GM19240 (cell line): ENCODE data around the gene USP50.
"Not testable (repeated sequence)": the region's sequence is repeated elsewhere in the genome, so short reads cannot be mapped to it uniquely, and the experiment has no call there.

Experiments used
- DNase-seq: peaks from one replicate; pipeline ENCODE4 v3.0.0; 2011; ENCODE audit warnings: low spot score; ENCODE audit not compliant: insufficient read length

The USP50 gene

DNA sequence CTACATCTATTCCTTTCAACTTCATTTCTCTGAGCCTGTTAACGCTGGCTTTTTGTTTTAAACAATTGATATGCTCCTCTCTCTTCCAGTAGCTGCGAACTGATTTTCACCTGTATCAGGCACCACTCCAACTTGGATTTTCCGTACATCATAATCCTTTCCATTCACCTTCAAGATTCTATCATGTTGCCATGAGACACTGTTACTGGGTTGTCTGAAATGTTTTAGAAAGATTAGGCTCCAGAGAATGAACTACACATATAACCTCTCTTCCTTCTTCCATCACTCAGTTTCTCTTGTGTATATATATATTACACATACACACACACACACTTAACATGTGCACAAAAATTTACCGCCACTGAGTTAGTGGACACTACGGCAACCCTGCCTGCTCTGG is at the start of gene USP50:
Gene USP50 (minus strand): TSS at position 101 of the 400 bp plus-strand sequence. CDS start 141 bp downstream, outside the sequence.
- no peak for DNase-seq

DNA sequence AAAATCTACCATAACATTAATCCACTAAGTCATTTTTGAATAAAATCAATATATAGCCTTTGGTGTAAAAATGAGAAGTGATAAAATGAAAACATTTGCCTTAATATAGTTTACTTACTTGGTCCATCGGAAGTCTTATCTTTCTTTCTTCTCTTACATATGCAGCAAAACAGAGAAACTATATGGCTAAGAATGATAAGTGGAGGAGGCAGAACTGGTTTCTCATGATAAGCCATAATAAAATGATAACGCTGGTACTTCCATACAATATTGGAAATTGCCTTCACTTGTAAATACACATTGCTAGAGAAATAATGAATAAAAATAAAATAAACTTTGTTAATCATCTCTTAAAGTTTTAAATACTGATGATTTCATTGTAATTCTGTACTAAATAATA is 47.8 kb upstream of the USP50 start:
- DNase-seq: no peak

DNA sequence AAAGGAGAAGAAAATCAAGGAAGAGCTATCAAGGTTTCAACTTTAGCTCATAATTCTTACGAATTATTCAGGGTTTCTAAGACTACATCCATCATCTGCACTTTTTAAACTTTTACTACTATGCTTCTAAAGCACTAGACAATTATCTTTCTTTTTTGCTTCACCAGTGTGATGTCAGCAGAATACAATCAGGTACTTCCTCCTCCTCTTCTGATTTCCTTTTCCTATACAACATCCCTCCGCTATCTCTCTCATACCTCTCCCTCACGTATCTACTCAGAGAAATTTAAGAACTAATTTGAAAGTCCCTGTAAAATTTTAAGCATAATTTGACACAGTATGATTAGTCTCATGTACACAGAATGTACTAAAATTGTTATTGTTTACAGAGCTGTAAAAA is 47.3 kb upstream of the USP50 start:
- DNase-seq: no peak

DNA sequence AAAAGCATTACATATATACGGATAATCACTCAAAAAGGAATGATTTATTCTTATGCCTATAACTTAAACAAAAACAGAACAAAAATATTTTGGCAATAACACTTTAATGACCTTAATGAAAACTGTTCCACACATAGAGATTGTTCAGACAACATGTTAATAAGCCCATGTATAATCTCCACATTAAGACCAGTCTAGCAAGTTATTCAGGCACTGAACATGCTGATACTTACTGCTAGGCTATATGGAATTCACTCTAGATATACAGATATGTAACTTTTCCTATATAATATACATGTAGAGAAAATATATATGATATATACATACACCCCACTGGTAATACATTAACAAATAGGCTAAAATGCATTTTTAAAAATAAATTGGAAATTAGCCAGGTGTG is 43.8 kb upstream of the USP50 start:
- DNase-seq: no peak

DNA sequence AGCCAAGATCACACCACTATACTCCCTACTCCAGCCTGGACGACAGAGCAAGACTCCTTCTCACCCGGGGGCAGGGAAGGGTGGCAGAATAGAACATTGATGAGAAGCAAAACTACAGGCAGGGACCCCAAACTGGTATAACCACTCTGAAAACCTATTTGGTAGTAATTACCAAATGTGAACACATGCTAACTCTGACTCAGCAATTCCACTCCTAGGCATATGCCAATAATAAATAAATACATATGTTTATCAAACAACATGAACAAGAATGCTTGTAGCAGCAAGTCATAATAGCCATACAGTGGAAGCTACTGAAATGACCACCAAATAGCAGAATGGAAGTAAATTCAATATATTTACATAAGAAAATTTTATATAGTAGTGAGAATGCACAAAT is 31.0 kb upstream of the USP50 start:
- DNase-seq: no peak

DNA sequence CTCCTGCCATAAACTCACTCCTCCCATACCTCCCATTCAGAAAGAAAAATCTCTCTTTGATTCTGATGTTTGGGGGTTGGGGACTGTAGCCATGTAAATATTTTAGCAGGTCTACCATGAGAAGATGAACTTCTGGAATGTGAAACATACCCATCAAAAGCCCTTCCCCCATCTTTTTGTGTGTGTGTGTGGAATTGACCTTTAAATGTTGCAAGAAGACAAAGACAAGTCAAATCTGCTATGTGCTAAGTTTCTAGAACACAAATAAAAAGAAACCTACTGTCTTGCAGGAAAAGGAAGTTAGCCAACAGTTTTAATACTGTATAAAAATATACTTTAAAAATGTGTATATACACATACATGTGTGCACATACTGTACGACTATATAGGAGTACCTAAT is 29.7 kb upstream of the USP50 start:
- DNase-seq: no peak

DNA sequence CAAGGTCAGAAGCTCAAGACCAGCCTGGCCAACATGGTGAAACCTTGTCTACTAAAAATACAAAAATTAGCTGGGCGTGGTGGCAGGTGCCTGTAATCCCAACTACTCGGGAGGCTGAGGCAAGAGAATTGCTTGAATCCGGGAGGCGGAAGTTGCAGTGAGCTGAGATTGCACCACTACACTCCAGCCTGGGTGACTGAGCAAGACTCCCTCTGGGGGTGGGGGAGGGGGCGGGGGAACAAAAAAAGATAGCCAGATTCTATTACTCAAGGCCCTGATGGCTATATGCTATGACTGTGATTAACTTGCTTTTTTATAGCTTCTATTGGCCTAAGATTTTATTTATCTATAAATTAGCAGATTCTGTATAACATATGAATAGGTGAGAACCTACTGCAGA is 27.4 kb upstream of the USP50 start:
- DNase-seq: not testable (repeated sequence)

DNA sequence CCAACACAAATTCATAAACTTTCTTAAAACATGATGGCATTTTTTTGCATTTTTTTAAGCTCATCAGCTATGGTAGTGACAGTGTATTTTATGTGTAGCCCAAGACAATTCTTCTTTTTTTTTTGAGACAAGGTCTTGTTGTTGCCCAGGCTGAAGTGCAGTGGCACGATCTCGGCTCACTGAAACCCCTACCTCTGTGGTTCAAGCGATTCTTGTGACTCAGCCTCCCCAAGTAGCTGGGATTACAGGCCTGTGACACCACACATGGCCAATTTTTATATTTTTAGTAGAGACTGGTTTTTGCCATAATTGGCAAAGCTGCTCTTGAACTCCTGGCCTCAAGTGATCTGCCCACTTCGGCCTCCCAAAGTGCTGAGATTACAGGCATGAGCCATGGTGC is 17.3 kb upstream of the USP50 start:
- DNase-seq: no peak

DNA sequence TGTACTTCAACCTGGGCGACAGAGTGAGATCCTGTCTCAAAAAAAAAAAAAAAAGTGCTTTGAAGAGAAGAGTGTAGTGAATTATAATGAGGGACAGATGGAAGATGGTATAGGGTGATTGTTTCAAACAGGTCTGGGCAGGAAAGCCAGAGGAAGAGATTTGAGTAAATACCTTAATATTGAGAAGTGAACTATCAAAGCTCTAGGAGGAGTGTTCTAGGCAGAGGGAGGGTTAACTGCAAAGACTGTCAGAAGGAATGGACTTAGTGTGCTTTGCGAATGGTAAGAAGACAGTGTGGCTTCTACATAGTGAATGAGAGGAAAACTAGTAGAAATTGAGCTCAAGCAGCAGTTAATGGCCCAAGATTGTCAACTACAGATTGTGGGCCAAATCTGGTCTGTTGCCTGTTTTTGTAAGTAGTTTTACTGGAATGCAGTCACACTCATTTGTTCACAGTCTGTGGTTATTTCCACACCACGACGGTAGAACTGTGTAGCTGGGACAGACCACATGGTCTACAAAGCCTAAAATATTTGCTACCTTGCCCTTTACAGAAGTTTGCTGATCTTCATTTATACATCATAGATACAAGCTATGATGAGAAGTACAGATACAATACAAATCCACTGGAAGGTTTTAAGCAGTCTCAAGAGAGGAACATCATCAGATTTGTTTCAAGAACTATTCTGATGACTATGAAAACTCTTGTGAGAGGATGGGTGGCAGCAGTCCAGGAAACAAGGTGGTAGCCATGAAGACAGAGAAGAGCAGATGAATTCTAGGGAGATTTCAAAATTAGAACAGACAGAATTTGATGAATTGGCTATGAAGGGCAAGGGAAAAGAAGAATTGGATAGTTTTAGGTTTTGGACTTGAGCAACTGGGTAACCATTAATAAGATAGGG is 16.5 kb upstream of the USP50 start:
- no peak for DNase-seq

DNA sequence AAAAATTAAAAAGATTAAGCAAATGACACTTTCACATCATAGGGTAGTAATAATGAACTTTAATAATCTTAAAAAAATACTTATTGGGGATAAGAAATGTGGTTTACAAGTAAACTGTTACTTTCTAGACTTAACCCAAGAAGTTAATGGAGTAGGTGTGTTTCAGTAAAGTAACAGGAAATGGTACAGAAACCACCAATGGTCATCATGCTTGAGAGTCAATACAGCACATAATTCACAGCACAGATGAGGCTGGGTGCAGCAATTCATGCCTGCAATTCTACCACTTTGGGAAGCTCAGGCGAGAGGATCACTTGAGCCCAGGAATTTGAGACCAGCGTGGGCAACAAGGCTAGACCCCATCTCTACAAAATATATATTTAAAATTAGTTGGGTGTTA is 11.5 kb upstream of the USP50 start:
- no peak for DNase-seq

DNA sequence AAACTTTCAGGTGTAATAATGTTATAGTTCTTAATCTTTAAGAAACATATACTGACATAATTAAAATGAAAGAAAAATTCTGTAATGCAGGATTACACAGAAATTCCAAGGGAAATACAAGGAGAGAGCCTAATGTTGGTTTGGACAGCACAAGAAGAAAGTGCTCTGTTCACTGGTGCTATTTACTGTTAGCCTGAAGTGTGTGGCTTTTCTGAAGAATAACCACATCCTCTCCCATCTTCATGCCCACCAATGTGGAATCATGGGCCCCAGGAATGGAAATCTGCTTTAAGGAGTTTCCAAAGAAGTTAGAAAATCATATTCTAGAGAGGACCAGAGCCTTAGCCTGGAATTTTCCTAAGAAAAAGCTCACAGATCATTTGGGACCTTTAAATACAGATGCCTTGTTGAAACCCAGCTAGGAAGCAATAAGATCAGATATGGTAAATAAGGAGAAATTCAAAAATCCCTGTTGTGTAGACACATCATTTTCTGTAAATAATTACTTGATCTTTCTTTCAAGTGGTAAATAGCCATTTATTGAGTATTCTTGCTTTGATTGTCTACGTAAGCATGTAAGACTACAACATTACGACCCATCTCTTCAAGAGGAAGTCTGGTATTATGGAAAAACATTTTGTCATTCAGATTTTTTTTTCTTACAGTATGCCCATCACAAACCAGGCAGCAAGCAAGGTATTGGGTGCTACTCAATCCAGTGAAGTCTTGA is 10.3 kb upstream of the USP50 start:
- no peak for DNase-seq

DNA sequence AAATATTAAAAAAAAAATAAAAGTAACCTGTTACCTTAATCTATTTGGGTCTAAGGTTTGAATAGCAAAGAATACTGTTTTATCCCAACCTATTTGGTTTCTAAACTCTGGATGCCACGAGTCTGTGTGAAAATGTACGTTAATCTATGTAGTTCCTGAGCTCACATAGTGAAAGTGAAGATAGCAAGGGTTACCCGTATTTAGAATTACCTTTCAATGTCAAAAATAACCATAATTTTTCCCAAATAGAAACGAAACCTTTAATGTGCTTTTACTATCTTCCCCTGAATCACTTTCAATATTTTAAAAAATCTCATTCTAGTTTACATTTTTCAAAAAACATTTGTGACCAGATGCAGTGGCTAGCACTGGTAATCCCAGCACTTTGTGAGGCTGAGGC is 5.8 kb upstream of the USP50 start:
- no peak for DNase-seq

DNA sequence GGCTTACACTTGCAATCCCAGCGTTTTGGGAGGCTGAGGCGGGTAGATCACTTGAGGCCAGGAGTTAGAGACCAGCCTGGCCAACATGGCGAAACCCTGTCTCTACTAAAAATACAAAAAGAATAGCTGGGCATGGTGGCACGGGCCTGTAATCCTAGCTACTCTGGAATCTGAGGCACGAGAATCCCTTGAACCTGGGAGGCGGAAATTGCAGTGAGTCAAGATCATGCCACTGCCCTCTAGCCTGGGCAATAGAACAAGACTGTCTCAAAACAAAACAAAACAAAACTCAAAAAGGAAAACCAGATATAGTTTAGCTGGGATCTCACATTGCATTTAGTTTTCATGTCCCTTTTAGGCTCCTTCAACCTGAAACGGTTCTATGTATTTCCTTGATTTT is 2.9 kb upstream of the USP50 start:
- no peak for DNase-seq

DNA sequence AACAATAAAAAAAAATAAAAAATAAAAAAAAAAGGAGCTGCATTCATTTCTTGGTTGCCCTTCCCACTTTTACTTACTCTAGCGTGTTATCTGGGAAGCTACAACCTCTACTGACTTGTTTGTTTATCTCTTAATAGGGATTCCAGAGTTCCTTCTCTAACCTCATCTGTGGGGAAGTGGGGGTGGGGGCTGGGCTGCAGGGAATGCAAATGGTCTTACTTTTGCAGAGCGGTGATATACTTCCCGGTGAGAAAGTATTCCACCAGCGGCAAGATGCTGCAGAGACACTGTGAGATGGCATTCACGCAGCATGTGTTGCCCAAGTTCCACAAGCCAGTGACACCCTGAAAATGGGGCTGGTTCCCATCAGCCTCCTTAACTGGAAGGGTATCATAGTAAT is 2.1 kb downstream of the USP50 start:
- DNase-seq: no peak

DNA sequence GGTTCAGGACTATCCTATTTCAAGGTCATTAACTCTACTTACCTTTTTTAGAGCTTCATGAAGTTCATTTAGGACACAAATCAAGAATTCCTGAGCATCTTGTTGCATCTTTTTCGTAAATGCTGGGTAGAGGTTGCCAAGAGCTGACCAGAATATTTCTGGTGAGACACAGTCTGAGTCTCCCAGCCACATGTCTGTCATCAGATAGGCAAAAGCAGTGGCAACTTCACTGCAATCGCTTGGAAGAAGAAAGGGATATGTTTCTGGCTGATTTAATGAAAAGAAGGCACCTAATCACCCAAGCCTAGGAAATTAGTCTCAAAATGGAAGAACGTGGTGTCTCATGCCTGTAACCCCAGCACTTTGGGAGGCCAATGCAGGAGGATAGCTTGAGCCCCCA is 2.9 kb downstream of the USP50 start:
- no peak for DNase-seq

DNA sequence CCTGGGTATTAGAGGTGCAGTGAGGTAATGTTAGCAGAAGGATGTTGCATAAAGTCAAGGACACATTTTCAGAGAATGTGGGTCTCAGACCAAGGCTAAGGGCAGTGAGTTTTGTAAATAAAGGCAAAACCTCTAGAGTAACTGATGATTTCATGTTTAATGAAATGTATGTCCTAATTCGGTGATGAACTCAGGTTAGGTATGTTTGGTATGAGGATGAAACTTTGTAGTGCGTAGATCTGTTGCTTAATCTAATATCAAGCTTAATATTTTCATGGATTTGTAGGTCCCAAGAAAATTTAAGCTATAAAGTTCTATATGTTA is 3.6 kb downstream of the USP50 start:
- no peak for DNase-seq

DNA sequence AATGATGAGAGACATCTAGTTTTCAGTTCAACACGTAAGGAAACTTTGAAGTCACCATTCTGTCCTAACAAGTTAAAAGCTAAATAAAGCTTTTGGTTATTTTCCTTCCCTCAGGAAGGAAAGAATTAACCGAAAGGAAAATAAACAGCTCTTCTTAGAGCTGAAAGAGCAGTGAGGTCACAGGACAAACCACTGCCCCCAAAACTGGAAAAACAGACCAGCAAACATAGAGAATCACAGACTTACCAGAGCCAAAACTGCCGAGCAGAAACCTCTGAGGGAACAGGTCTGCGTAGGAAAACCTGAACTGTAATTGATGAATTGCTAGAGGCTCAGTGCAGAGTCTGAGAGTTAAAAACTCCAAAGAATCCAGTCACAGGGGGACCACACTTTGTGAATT is 14.7 kb downstream of the USP50 start:
- no peak for DNase-seq

DNA sequence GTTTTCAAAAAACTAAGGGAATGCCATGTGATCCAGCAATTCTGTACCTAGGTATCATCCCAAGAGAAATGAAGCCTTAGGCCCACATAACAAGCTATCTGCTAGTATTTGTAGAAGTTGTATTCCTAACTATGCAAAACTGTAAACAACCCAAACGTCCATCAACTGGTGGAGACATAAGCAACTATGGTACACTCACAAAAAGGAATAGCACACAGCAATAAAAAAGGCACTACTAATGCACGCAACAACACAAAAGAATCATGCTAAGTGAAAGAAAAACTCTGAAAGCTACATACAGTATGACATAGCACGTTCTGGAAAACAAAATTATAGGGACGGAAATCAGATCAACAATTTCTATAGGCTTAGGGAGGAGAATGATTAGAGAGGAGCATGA is 15.3 kb downstream of the USP50 start:
- no peak for DNase-seq

DNA sequence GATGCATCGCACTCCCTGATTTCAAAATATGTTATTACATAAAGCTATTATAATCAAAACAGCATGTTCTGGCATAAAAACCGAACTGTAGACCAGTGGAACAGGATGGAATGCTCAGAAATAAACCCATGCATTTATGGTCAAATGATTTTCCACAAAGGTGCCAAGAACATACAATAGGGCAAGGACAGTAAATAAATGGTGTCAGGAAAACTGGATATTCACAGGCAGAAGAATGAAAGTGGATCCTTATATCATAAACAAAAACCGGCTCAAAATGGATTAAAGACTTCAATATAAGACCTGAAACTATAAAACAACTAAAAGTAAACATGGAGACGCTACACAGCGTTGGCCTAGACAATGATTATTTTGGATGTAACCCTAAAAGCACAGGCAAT is 22.6 kb downstream of the USP50 start:
- DNase-seq: no peak

DNA sequence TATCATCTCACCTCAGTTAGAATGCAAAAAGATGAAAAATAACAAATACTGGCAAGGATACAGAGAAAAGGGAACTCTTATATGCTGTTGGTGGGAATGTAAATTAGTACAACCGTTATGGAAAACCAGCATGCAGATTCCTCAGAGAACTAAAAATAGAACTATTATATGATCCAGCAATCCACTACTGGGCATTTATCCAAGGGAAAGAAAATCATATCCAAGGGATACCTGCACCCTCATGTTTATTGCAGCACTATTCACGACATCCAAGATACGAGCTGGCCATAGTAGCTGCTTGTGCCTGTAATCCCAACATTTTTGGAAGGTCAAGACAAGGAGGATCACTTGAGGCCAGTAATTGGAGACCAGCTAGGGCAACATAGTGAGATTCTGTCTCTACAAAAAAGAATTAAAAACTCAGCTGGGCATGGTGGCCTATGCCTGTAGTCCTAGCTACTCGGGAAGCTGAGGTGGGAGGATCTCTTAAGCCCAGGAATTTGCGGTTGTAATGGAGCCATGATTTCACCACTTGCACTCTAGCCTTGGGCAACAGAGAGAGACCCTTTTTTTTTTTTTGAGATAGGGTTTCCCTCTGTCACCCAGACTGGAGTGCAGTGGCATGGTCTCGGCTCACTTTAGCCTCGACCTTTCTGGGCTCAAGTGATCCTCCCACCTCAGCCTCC is 26.6 kb downstream of the USP50 start:
- DNase-seq: no peak

DNA sequence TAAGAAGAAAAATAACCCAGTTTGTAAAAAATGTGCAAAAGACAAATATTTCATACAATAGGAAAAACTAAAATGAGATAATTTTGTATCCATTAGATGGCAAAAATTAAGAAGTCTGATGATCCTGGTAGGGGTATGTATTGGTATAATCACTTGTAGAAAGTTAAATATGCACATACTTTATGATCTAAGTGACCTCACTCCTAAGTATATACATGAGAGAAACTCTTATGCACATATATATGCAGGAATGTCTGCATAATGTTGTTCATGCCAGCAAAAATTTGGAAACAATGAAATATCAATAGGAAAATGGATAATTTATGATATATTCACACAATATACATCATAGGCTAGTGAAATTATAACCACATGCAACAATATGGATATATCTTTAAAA is 33.5 kb downstream of the USP50 start:
- no peak for DNase-seq

DNA sequence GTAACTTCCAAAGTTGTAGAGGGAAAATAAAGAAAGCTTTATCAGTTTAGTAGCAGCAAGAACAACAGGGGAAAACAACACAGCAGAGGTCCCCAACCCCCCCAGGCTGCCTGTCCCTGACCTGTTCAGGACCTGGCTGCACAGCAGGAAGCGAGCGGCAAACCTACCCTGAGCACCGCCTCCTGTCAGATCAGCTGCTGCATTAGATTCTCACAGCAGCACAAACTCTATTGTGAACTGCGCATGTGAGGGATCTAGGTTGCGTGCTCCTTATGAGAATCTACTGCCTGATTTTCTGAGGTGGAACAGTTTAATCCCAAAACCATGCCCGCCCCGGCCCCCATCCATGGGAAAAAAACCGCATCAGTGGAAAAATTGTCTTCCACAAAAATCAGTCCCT is 40.3 kb downstream of the USP50 start:
- no peak for DNase-seq
